SK-N-SH (cell line): ENCODE data around the gene ZNF627. TPM values are rescaled to one million over a fixed set of nuclear protein-coding genes. Genes with fewer than 3 reads are reported as not detected.

Experiments
- CTCF ChIA-PET: fragments of 300-600, 350-600 bp; formaldehyde crosslinking; extraction: SDS; loops from one replicate; lab custom pipeline; 2021; lab: Yijun Ruan, JAX
- POLR2A ChIA-PET: fragments of 350-600 bp; sonication (Branson Sonifier 250); formaldehyde crosslinking; extraction: SDS; loops from one replicate; lab custom pipeline; 2020; ENCODE audit warnings: antibody characterized with exemption, inconsistent platforms; lab: Yijun Ruan, JAX
- DNase-seq: peaks from one replicate; pipeline ENCODE4 v3.0.0; 2012
- H2AFZ ChIP-seq: fragments of 200-600 bp; sonication (generic); 2 replicates; pipeline ENCODE4 v1.8.1; 2016; ENCODE audit warnings: antibody characterized with exemption, mild to moderate bottlenecking, low read depth
- H3F3A ChIP-seq: fragments of 200-600 bp; sonication (generic); replicated peaks from 2 replicates; pipeline ENCODE3; 2016; ENCODE audit warnings: antibody characterized with exemption, mild to moderate bottlenecking; ENCODE audit not compliant: insufficient read depth
- H3K27ac ChIP-seq, 2 experiments: fragments of 200-500 bp in 1 of 2; fragments of 200-600 bp in 1 of 2; sonication (Bioruptor generic) in 1 of 2; sonication (generic), shearing (Covaris generic) in 1 of 2; 2 replicates each; pipeline versions ENCODE4 v1.5.1 to v1.6.1; 2014 to 2016; ENCODE audit warnings: low read depth in 2 of 2, inconsistent platforms in 1 of 2, low read length in 1 of 2, mild to moderate bottlenecking in 1 of 2, mixed read lengths in 1 of 2
- H3K27me3 ChIP-seq: fragments of 200-600 bp; sonication (generic), shearing (Covaris generic); 2 replicates; pipeline ENCODE4 v1.6.1; 2016; ENCODE audit warnings: mixed run types; ENCODE audit not compliant: insufficient read depth
- H3K36me3 ChIP-seq, 2 experiments: fragments of 200-500 bp in 1 of 2; fragments of 200-600 bp in 1 of 2; sonication (Bioruptor generic) in 1 of 2; sonication (generic) in 1 of 2; replicated peaks in 1 of 2; 2 replicates each; pipeline versions ENCODE3 to v1.5.1; 2014 to 2016; ENCODE audit warnings: low read length in 1 of 2, mild to moderate bottlenecking in 1 of 2; ENCODE audit not compliant: insufficient read depth in 2 of 2, control insufficient read depth in 1 of 2
- H3K4me1 ChIP-seq, 2 experiments: fragments of 200-500 bp in 1 of 2; fragments of 200-600 bp in 1 of 2; sonication (Bioruptor generic) in 1 of 2; sonication (generic), shearing (Covaris generic) in 1 of 2; 2 replicates each; pipeline versions ENCODE4 v1.5.1 to v1.6.1; 2014 to 2016; ENCODE audit warnings: low read depth in 1 of 2, low read length in 1 of 2, mixed run types in 1 of 2; ENCODE audit not compliant: insufficient read depth in 2 of 2, control insufficient read depth in 1 of 2
- H3K4me2 ChIP-seq: fragments of 200-600 bp; sonication (generic), shearing (Covaris generic); 2 replicates; pipeline ENCODE4 v1.6.1; 2017; ENCODE audit warnings: mixed run types
- H3K4me3 ChIP-seq, 2 experiments: fragments of 200-500 bp in 1 of 2; fragments of 200-600 bp in 1 of 2; sonication (Bioruptor generic) in 1 of 2; sonication (generic), shearing (Covaris generic) in 1 of 2; 2 replicates each; pipeline versions ENCODE4 v1.5.1 to v1.8.1; 2014 to 2016; ENCODE audit warnings: low read depth in 2 of 2, inconsistent platforms in 1 of 2, low read length in 1 of 2, mild to moderate bottlenecking in 1 of 2, mixed read lengths in 1 of 2, moderate library complexity in 1 of 2
- H3K79me2 ChIP-seq: fragments of 200-600 bp; sonication (generic); 2 replicates; pipeline ENCODE4 v1.8.1; 2017; ENCODE audit warnings: mild to moderate bottlenecking; ENCODE audit not compliant: insufficient read depth
- H3K9ac ChIP-seq: fragments of 200-600 bp; sonication (generic); 2 replicates; pipeline ENCODE4 v1.6.1; 2017; ENCODE audit warnings: mixed run types
- H3K9me2 ChIP-seq: fragments of 200-600 bp; sonication (generic); 2 replicates; pipeline ENCODE4 v1.6.1; 2017; ENCODE audit warnings: mixed run types
- H3K9me3 ChIP-seq: fragments of 200-600 bp; sonication (generic); 2 replicates; pipeline ENCODE4 v1.6.1; 2017; ENCODE audit warnings: mixed run types, mild to moderate bottlenecking, moderate library complexity
- H4K20me1 ChIP-seq: fragments of 200-600 bp; sonication (generic); 2 replicates; pipeline ENCODE4 v1.6.1; 2017; ENCODE audit warnings: mild to moderate bottlenecking, mixed run types; ENCODE audit not compliant: insufficient read depth
- ELF1 ChIP-seq: IDR thresholded peaks from 2 replicates; pipeline ENCODE4 v1.4.0; 2012
- FOSL2 ChIP-seq: IDR thresholded peaks from 2 replicates; pipeline ENCODE4 v1.4.0; 2012; ENCODE audit warnings: low read depth, mild to moderate bottlenecking, moderate library complexity, borderline replicate concordance
- FOXJ3 ChIP-seq: sonication (generic); formaldehyde crosslinking; IDR thresholded peaks from 2 replicates; pipeline ENCODE4 v1.5.1; 2020; ENCODE audit warnings: mild to moderate bottlenecking, missing genetic modification reagents
- GABPA ChIP-seq: IDR thresholded peaks from 2 replicates; pipeline ENCODE4 v1.4.0; 2012; ENCODE audit warnings: low read depth, mild to moderate bottlenecking
- IRF3 ChIP-seq: fragments of 150-350 bp; IDR thresholded peaks from 2 replicates; pipeline ENCODE4 v1.6.1; 2016; ENCODE audit warnings: mild to moderate bottlenecking, low read depth, low read length
- NFIC ChIP-seq: IDR thresholded peaks from 2 replicates; pipeline ENCODE4 v1.4.0; 2012; ENCODE audit warnings: borderline replicate concordance
- RCOR1 ChIP-seq: fragments of 150-350 bp; IDR thresholded peaks from 2 replicates; pipeline ENCODE4 v1.6.1; 2017; ENCODE audit warnings: antibody characterized with exemption, low read length
- RFX5 ChIP-seq: IDR thresholded peaks from 2 replicates; pipeline ENCODE4 v1.6.1; 2012; ENCODE audit warnings: mild to moderate bottlenecking, improper control_type of control experiment, low read length
- SIN3A ChIP-seq: IDR thresholded peaks from 2 replicates; pipeline ENCODE4 v1.6.1; 2012; ENCODE audit warnings: low read depth, mild to moderate bottlenecking, low read length, moderate library complexity, borderline replicate concordance
- TAF1 ChIP-seq: IDR thresholded peaks from 2 replicates; pipeline ENCODE4 v1.6.1; 2012; ENCODE audit warnings: low read depth, mild to moderate bottlenecking, low read length, moderate library complexity, borderline replicate concordance
- TCF12 ChIP-seq: IDR thresholded peaks from 2 replicates; pipeline ENCODE4 v1.4.0; 2012
- USF2 ChIP-seq: fragments of 150-350 bp; IDR thresholded peaks from 2 replicates; pipeline ENCODE4 v1.6.1; 2017; ENCODE audit warnings: antibody characterized with exemption, low read length, low read depth, borderline replicate concordance
- WGBS: methylation state at CpG from one replicate; pipeline ENCODE4 v1.1.6; 2017; ENCODE audit warnings: low lambda C conversion rate; 5-methylcytosine and 5-hydroxymethylcytosine counted together
- polyA plus RNA-seq, 3 experiments: library from polyadenylated mRNA; depleted of rRNA; stranded (reverse); fragments of >200 nt; gene quantifications; 2 replicates each; pipeline ENCODE4 v1.2.3, GENCODE V29; 2012
- TF ChIP-seq, protein P1 (sequence below): IDR thresholded peaks from 2 replicates; pipeline ENCODE4 v1.4.0; 2012; ENCODE audit warnings: low read depth

ZNF627 gene
- polyA plus RNA-seq, 1 of the 3 experiments (the other 2 are of a cell fraction) = 5.8 TPM

- Histone ChIP-seq H3K79me2 (peaks cover 48% of the 10 kb centered on the region), H3K9ac (no peak overlapping the region), H3K36me3 (peaks cover 3 to 21% of the 10 kb centered on the region in 2 experiments), H3K9me2 (no peaks in the 10 kb centered on the region), H2AFZ (no peak overlapping the region), H3K4me1 (peaks cover 5 to 7% of the 10 kb centered on the region in 2 experiments; a peak in 1 of 4 replicates), H3F3A (no peaks in the 10 kb centered on the region), H4K20me1 (peaks cover 24% of the 10 kb centered on the region), H3K4me2 (no peak overlapping the region), H3K27ac (no peak overlapping the region), H3K4me3 (no peak overlapping the region), H3K27me3 (no peaks in the 10 kb centered on the region), H3K9me3 (no peaks in the 10 kb centered on the region)
- DNase-seq = no peak
- ChIA-PET CTCF (interaction anchor here (1.3 kb wide), 1 partner anchor 19 kb away, joined by 4 read pairs; no protein-coding TSS in a partner anchor), POLR2A (no interaction called here)
- no peak for TF ChIP-seq RCOR1
- no peak for TF ChIP-seq TAF1
- TF ChIP-seq ELF1 = no peak
- no peak for TF ChIP-seq FOXJ3
- no peak for TF ChIP-seq FOSL2
- no peak for TF ChIP-seq IRF3
- no peak for TF ChIP-seq SIN3A
- TF ChIP-seq, protein P1, sequence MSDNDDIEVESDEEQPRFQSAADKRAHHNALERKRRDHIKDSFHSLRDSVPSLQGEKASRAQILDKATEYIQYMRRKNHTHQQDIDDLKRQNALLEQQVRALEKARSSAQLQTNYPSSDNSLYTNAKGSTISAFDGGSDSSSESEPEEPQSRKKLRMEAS = no peak
- TF ChIP-seq TCF12 = no peak
- TF ChIP-seq GABPA = no peak
- no peak for TF ChIP-seq USF2
- 84% methylated on average over 5 of the region's 6 CpGs for WGBS
These were observed 42.0 kb upstream of the ZNF627 start for GRCh38 chr19:11555246-11555645.

DNA sequence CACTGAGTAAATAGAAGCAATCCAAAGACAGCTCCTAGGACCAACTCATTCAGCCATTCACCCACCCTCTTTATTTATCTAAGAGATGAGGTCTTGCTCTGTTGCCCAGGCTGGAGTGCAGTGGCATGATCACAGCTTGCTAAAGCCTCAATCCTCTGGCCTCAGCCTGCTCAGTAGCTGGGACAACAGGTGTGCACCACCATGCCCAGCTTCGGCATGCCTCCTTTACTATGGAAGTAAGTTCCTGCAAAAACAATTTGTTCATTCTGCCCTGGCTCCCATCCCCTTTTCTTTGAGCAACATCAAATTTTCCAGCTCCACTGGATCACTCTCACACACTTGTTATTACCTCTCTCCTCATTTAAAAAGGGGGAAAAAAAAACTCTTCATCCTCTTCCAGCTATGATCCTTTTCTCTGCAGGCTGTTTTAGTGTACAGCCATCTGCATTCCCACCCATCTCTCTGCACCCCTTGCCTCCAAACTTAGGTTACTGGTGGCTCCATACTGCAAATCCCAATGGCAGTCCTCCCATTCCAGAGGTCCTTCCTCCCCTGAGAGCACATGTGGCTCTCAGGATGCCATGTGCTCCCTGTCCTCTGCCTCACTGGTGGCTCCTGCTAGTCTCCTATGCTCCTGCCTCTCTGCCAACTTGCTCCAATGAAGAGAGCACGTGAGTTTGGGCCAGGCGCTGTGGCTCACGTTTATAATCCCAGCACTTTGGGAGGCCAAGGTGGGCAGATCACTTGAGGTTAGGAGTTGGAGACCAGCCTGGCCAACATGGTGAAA is 40.5 kb upstream of the ZNF627 start:
- no peak for DNase-seq
- Histone ChIP-seq H3K9ac (no peak overlapping the region), H4K20me1 (peaks cover 24% of the 10 kb centered on the region), H3K36me3 (peaks cover 3 to 21% of the 10 kb centered on the region in 2 experiments), H3K4me3 (no peak overlapping the region), H3K9me3 (no peaks in the 10 kb centered on the region), H2AFZ (no peak overlapping the region), H3K4me1 (peaks cover 5 to 7% of the 10 kb centered on the region in 2 experiments; a peak in 1 of 4 replicates), H3K9me2 (no peaks in the 10 kb centered on the region), H3K27me3 (no peaks in the 10 kb centered on the region), H3F3A (no peaks in the 10 kb centered on the region), H3K27ac (no peak overlapping the region), H3K79me2 (peaks cover 48% of the 10 kb centered on the region), H3K4me2 (no peak overlapping the region)
- TF ChIP-seq RFX5 = no peak
- TF ChIP-seq NFIC = no peak
- CTCF ChIA-PET = interaction anchor here (1.2 to 1.3 kb wide), 2 partner anchors 21 to 32 kb away, joined by 3 to 4 read pairs; no protein-coding TSS in a partner anchor
- POLR2A ChIA-PET = no interaction called here
- 94% methylated on average over 3 of the region's 4 CpGs for WGBS
